ENCODE measurements around the gene PAX8.

PAX8 gene

DNA sequence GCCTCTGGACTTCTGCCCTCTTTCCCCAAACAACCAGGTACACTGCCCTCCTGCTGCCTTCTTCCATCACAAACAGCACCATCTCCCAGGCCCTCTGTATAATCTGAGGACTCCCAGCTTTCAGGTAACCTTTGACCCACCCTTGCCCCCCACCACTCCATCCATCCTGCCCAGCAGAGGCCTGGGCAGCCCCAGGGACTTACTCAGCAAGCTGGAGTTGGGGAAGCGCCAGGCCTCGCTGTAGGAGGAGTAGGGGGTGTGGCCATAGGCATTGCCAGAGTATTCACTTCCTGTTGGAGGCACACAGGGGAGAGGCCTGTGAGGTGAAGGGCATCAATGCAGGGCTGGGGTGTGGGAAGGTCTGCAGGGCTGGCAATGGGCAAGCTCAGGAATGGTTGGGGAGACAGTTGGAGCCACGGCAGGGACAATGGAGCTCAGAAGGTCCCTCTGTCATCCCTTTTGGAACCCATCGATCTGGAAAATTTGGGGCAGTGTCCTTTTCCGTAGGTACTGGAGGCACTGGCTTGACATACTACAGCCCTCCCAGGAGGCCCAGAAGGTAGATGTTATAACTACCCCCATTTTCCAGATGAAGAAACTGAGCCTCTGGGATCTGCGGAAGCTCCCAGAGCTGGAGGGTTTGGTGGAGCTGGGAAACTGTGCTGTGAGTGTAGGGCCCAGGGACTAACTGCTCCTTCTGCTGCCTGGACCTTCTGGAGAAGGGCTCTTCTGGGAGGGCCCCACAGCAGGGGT, 58.7 kb downstream of the PAX8 start:
- Histone ChIP-seq H3K27me3 (ENCODE audit: low read depth, low read length) (no peaks in the 10 kb centered on the region), H3K9me3 (ENCODE audit: insufficient read depth, low read length) (no peaks in the 10 kb centered on the region), H3K36me3 (replicated peaks; ENCODE audit: low read depth, low read length) (no peaks in the 10 kb centered on the region), H3K4me3 (ENCODE audit: low read length) (no peak overlapping the region), H4K20me1 (ENCODE audit: insufficient read depth, low read length) (no peaks in the 10 kb centered on the region), H3K79me2 (ENCODE audit: low read length) (no peaks in the 10 kb centered on the region), H2AFZ (ENCODE audit: low read depth, low read length) (no peak overlapping the region), H3K27ac (ENCODE audit: low read length) (no peak overlapping the region), H3K4me1 (ENCODE audit: low read length) (no peaks in the 10 kb centered on the region), H3K4me2 (ENCODE audit: low read length) (no peak overlapping the region), H3K9ac (ENCODE audit: low read length) (no peak overlapping the region)
- no peak for TF ChIP-seq EZH2phosphoT487 (IDR thresholded peaks at IDR 0.05; ENCODE audit: low read depth)
- TF ChIP-seq, protein P1, sequence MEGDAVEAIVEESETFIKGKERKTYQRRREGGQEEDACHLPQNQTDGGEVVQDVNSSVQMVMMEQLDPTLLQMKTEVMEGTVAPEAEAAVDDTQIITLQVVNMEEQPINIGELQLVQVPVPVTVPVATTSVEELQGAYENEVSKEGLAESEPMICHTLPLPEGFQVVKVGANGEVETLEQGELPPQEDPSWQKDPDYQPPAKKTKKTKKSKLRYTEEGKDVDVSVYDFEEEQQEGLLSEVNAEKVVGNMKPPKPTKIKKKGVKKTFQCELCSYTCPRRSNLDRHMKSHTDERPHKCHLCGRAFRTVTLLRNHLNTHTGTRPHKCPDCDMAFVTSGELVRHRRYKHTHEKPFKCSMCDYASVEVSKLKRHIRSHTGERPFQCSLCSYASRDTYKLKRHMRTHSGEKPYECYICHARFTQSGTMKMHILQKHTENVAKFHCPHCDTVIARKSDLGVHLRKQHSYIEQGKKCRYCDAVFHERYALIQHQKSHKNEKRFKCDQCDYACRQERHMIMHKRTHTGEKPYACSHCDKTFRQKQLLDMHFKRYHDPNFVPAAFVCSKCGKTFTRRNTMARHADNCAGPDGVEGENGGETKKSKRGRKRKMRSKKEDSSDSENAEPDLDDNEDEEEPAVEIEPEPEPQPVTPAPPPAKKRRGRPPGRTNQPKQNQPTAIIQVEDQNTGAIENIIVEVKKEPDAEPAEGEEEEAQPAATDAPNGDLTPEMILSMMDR (IDR thresholded peaks at IDR 0.05; ENCODE audit: low read depth, low read length), result no peak

DNA sequence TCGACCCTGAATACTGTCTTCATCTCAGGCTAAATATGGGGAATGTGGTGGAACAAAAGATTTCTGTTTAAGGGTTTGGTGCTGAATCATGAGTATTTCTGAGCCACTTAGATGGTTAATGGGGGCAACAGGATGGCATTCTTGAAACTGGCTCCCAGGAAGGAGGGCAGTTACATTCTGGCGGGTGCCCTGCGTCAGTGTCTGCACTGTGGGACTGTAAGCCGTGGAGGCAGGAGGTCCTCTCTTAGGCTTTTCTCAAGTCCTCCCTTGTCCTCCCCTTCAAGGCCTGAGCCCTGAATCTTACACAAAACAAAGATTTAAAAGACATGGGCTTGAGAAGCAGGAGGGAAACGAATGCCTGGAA, 59.2 kb downstream of the PAX8 start:
- Histone ChIP-seq H3K36me3 (replicated peaks; ENCODE audit: low read depth, low read length) (no peaks in the 10 kb centered on the region), H3K27ac (ENCODE audit: low read length) (no peak overlapping the region), H3K4me3 (ENCODE audit: low read length) (no peak overlapping the region), H3K9ac (ENCODE audit: low read length) (no peak overlapping the region), H2AFZ (ENCODE audit: low read depth, low read length) (no peak overlapping the region), H3K79me2 (ENCODE audit: low read length) (no peaks in the 10 kb centered on the region), H4K20me1 (ENCODE audit: insufficient read depth, low read length) (no peaks in the 10 kb centered on the region), H3K4me2 (ENCODE audit: low read length) (no peak overlapping the region), H3K4me1 (ENCODE audit: low read length) (no peaks in the 10 kb centered on the region), H3K9me3 (ENCODE audit: insufficient read depth, low read length) (no peaks in the 10 kb centered on the region), H3K27me3 (ENCODE audit: low read depth, low read length) (no peaks in the 10 kb centered on the region)
- TF ChIP-seq, protein P1 (IDR thresholded peaks at IDR 0.05; ENCODE audit: low read depth, low read length), result no peak
- no peak for TF ChIP-seq EZH2phosphoT487 (IDR thresholded peaks at IDR 0.05; ENCODE audit: low read depth)

DNA sequence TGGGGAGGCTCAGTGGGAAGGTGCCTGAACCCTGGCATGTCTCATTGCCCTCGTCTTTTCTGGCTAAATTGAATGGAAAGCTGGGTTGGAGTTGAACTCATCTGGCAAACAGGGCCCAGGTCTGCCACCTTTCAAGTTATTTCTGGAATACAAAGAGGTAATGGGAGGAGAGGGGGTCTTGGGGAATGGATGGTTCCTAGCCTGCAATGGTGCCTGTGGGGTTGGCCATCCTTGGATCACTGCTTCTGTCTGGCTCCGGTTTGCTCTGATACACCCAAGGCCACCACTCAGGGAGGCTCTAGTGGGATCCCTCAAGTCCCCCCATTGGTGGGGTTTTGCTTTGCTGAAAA, 59.7 kb downstream of the PAX8 start:
- Histone ChIP-seq H4K20me1 (ENCODE audit: insufficient read depth, low read length) (no peaks in the 10 kb centered on the region), H3K79me2 (ENCODE audit: low read length) (no peaks in the 10 kb centered on the region), H3K4me3 (ENCODE audit: low read length) (no peak overlapping the region), H3K27me3 (ENCODE audit: low read depth, low read length) (no peaks in the 10 kb centered on the region), H3K9ac (ENCODE audit: low read length) (no peak overlapping the region), H3K4me2 (ENCODE audit: low read length) (no peak overlapping the region), H3K36me3 (replicated peaks; ENCODE audit: low read depth, low read length) (no peaks in the 10 kb centered on the region), H3K9me3 (ENCODE audit: insufficient read depth, low read length) (no peaks in the 10 kb centered on the region), H2AFZ (ENCODE audit: low read depth, low read length) (no peak overlapping the region), H3K4me1 (ENCODE audit: low read length) (no peaks in the 10 kb centered on the region), H3K27ac (ENCODE audit: low read length) (no peak overlapping the region)
- no peak for TF ChIP-seq EZH2phosphoT487 (IDR thresholded peaks at IDR 0.05; ENCODE audit: low read depth)
- TF ChIP-seq, protein P1 (IDR thresholded peaks at IDR 0.05; ENCODE audit: low read depth, low read length), result no peak

DNA sequence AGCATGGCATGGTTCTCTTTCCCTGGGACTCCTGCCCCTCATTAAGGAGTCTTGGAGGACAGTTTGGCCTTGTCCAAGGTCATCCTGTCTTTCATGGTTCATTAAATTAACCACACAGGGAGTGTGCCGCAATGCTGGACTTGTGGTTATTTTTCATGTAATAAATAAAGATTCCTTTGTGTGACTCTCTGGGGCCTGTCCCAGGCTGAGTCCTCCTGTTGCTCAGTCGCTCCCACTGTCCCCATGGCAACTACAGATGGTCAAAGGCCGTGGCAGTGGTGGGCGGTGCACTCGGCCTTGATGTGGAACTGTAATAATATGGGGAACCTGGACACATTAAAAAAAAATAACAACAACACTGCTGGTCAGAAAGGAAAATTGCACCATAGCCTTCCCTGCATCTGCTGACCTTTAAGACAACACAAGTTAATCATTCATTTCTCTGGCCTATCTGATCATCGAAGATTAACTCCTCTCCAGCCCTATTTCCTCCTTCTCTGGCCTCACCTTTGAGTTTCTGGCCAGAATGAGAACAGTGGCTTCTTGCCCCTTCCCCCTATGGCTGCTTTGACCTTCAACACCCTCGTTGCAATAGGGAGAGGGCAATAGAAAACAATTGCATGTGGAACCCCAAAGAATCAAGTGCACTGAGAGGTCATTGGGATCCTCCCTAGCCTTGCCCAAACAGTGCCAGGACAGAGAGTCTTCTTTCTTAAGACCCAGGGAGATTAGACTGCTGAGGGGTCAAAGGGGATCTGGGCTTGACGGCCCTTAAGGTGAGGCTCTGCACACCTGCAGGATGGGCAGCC, 60.2 kb downstream of the PAX8 start:
- Histone ChIP-seq H4K20me1 (ENCODE audit: insufficient read depth, low read length) (no peaks in the 10 kb centered on the region), H3K27me3 (ENCODE audit: low read depth, low read length) (no peaks in the 10 kb centered on the region), H3K4me2 (ENCODE audit: low read length) (no peak overlapping the region), H3K27ac (ENCODE audit: low read length) (no peak overlapping the region), H3K79me2 (ENCODE audit: low read length) (no peaks in the 10 kb centered on the region), H3K9ac (ENCODE audit: low read length) (no peak overlapping the region), H3K4me3 (ENCODE audit: low read length) (no peak overlapping the region), H3K36me3 (replicated peaks; ENCODE audit: low read depth, low read length) (no peaks in the 10 kb centered on the region), H3K4me1 (ENCODE audit: low read length) (no peaks in the 10 kb centered on the region), H2AFZ (ENCODE audit: low read depth, low read length) (no peak overlapping the region), H3K9me3 (ENCODE audit: insufficient read depth, low read length) (no peaks in the 10 kb centered on the region)
- no peak for TF ChIP-seq EZH2phosphoT487 (IDR thresholded peaks at IDR 0.05; ENCODE audit: low read depth)
- TF ChIP-seq, protein P1 (IDR thresholded peaks at IDR 0.05; ENCODE audit: low read depth, low read length), result no peak
